ENCODE results near the gene TMEM8B.

DNA sequence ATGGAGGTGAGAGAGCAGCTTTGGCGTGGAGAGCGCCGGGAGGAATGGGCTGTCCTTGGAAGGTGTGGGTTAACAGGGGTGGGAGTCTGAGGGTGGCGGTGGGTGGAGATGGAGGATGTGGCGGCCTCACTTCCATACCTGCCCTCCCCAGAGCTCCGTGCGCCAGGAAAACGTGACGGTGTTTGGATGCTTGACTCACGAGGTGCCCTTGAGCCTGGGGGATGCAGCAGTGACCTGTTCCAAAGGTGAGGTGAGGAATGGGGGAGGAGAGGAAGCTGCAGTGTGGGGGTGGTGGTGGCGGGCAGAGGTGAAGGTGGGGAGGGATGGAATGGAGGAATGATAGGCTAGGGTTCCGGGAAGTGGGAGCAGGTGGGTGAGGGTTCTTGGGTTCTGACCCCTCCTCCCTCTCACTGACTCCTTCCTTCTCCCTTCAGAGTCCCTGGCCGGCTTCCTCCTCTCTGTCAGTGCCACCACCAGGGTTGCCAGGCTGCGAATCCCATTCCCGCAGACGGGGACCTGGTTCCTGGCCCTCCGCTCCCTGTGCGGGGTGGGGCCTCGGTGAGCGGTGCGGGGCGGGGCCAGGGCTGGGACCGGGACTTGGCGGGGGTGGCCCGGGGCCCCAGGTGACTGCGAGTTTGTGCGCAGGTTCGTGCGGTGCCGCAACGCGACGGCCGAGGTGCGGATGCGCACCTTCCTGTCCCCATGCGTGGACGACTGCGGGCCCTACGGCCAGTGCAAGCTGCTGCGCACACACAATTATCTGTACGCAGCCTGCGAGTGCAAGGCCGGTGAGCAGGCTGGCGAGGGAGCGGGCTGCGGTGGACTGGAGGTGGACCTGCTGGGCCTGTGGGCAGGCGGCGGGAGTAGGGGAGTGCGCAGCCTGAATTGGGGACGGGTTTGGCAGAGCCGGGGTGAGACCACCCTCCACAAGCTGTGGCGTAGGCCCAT is 17.1 kb downstream of the TMEM8B start:
- TF ChIP-seq, protein P1, sequence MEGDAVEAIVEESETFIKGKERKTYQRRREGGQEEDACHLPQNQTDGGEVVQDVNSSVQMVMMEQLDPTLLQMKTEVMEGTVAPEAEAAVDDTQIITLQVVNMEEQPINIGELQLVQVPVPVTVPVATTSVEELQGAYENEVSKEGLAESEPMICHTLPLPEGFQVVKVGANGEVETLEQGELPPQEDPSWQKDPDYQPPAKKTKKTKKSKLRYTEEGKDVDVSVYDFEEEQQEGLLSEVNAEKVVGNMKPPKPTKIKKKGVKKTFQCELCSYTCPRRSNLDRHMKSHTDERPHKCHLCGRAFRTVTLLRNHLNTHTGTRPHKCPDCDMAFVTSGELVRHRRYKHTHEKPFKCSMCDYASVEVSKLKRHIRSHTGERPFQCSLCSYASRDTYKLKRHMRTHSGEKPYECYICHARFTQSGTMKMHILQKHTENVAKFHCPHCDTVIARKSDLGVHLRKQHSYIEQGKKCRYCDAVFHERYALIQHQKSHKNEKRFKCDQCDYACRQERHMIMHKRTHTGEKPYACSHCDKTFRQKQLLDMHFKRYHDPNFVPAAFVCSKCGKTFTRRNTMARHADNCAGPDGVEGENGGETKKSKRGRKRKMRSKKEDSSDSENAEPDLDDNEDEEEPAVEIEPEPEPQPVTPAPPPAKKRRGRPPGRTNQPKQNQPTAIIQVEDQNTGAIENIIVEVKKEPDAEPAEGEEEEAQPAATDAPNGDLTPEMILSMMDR (IDR thresholded peaks at IDR 0.05; ENCODE audit: low read depth, low read length): no peak
- TF ChIP-seq POLR2A (IDR thresholded peaks at IDR 0.05; ENCODE audit: extremely low read depth, insufficient read length): no peak
